Measurements from ENCODE around the gene BEND2.

- TF ChIP-seq TBL1XR1 (IDR thresholded peaks at IDR 0.05; ENCODE audit: borderline replicate concordance, low read length, partially characterized antibody), result no peak
- TF ChIP-seq ZNF629 (CRISPR knock-in tag; conservative IDR thresholded peaks at IDR 0.05), result no peak
- no peak for TF ChIP-seq NR0B2 (CRISPR knock-in tag; IDR thresholded peaks at IDR 0.05)
- no peak for TF ChIP-seq SRSF9 (IDR thresholded peaks at IDR 0.05; ENCODE audit: borderline replicate concordance, insufficient read depth, low read depth, low read length, poor library complexity, severe bottlenecking)
- no peak for TF ChIP-seq ESRRA (CRISPR knock-in tag; IDR thresholded peaks at IDR 0.05; ENCODE audit: low read depth)
- no peak for TF ChIP-seq CREM (IDR thresholded peaks at IDR 0.05)
- TF ChIP-seq CREM (CRISPR knock-in tag; IDR thresholded peaks at IDR 0.05), result no peak
- no peak for TF ChIP-seq FOXM1 (CRISPR knock-in tag; IDR thresholded peaks at IDR 0.05)
- no peak for TF ChIP-seq E2F1 (CRISPR knock-in tag; IDR thresholded peaks at IDR 0.05)
- no peak for TF ChIP-seq ZNF460 (CRISPR knock-in tag; IDR thresholded peaks at IDR 0.05; ENCODE audit: borderline replicate concordance)
- no peak for TF ChIP-seq MZF1 (CRISPR knock-in tag; IDR thresholded peaks at IDR 0.05; ENCODE audit: borderline replicate concordance)
- no peak for TF ChIP-seq MXI1 (IDR thresholded peaks at IDR 0.05; ENCODE audit: borderline replicate concordance, low read depth, low read length)
- TF ChIP-seq JUND (CRISPR knock-in tag; IDR thresholded peaks at IDR 0.05), result no peak
- TF ChIP-seq ZBTB44 (CRISPR knock-in tag; IDR thresholded peaks at IDR 0.05), result no peak
Measured at GRCh38 chrX:18151157-18151556, 69.5 kb downstream of the BEND2 start.
